WTC11 (cell line): ENCODE data around the gene CLMN. TPM values are rescaled to one million over a fixed set of nuclear protein-coding genes. Genes with fewer than 3 reads are reported as not detected.

Experiments used
- ATAC-seq: fragments of 200-7000 bp; cut with Tn5 transposase; 2 replicates; pipeline ENCODE4 v1.10.0; 2021; ENCODE audit warnings: mild to moderate bottlenecking, moderate library complexity
- CTCF ChIA-PET: fragments of 300-600 bp; sonication (Branson Sonifier 250); formaldehyde crosslinking; loops from one replicate; lab custom pipeline; 2021; ENCODE audit warnings: antibody characterized with exemption; lab: Charles Lee
- POLR2A ChIA-PET: fragments of 350-600 bp; sonication (Branson Sonifier 250); formaldehyde crosslinking; loops from one replicate; lab custom pipeline; 2021; ENCODE audit warnings: antibody characterized with exemption; lab: Charles Lee
- DNase-seq: peaks from one replicate; pipeline ENCODE4 v3.0.0; 2021; ENCODE audit warnings: low spot score
- H3K27ac Mint-ChIP-seq: 2 replicates; pipeline ENCODE4 v1.8.0; 2021; ENCODE audit warnings: mixed read lengths
- H3K27me3 Mint-ChIP-seq: 2 replicates; pipeline ENCODE4 v1.8.0; 2021; ENCODE audit warnings: low read depth, mild to moderate bottlenecking, moderate library complexity, mixed read lengths
- H3K36me3 Mint-ChIP-seq: 2 replicates; pipeline ENCODE4 v1.8.0; 2021; ENCODE audit warnings: mixed read lengths
- H3K4me1 Mint-ChIP-seq: 2 replicates; pipeline ENCODE4 v1.8.0; 2022; ENCODE audit warnings: mixed read lengths
- H3K4me3 Mint-ChIP-seq: 2 replicates; pipeline ENCODE4 v1.8.0; 2021; ENCODE audit warnings: mild to moderate bottlenecking, moderate library complexity, mixed read lengths
- H3K9me3 Mint-ChIP-seq: 2 replicates; pipeline ENCODE4 v1.8.0; 2021; ENCODE audit warnings: mixed read lengths
- ATF3 ChIP-seq: sonication (generic); formaldehyde crosslinking; conservative IDR thresholded peaks from 2 replicates; pipeline ENCODE4 v1.8.1; 2022; ENCODE audit warnings: mild to moderate bottlenecking, missing genetic modification reagents
- EMX1 ChIP-seq: fragments of 250-450 bp; sonication (Bioruptor Pico); IDR thresholded peaks from 2 replicates; pipeline ENCODE4 v1.8.0; 2021; ENCODE audit warnings: mild to moderate bottlenecking
- FOXP1 ChIP-seq: sonication (generic); formaldehyde crosslinking; IDR thresholded peaks from 2 replicates; pipeline ENCODE4 v1.8.0; 2022; ENCODE audit warnings: missing genetic modification reagents, mild to moderate bottlenecking, moderate library complexity, borderline replicate concordance
- GTF2I ChIP-seq: fragments of 250-450 bp; sonication (Bioruptor Pico); conservative IDR thresholded peaks from 2 replicates; pipeline ENCODE4 v1.4.0; 2021; ENCODE audit warnings: mild to moderate bottlenecking
- IRF1 ChIP-seq: sonication (generic); formaldehyde crosslinking; IDR thresholded peaks from 2 replicates; pipeline ENCODE4 v1.8.0; 2023; ENCODE audit warnings: missing genetic modification reagents
- SMAD3 ChIP-seq: sonication (generic); formaldehyde crosslinking; IDR thresholded peaks from 2 replicates; pipeline ENCODE4 v1.8.0; 2022; ENCODE audit warnings: missing genetic modification reagents, mild to moderate bottlenecking, borderline replicate concordance
- TEAD4 ChIP-seq: sonication (generic); formaldehyde crosslinking; IDR thresholded peaks from 2 replicates; pipeline ENCODE4 v1.8.0; 2022; ENCODE audit warnings: mild to moderate bottlenecking, missing genetic modification reagents
- USF1 ChIP-seq: sonication (generic); formaldehyde crosslinking; IDR thresholded peaks from 2 replicates; pipeline ENCODE4 v1.8.0; 2022; ENCODE audit warnings: mild to moderate bottlenecking, missing genetic modification reagents
- ZNF138 ChIP-seq: sonication (generic); formaldehyde crosslinking; conservative IDR thresholded peaks from 2 replicates; pipeline ENCODE4 v1.8.1; 2022; ENCODE audit warnings: mild to moderate bottlenecking, moderate library complexity, missing genetic modification reagents
- total RNA-seq: library from RNA; stranded (reverse); gene quantifications from 3 replicates; pipeline ENCODE4 v1.2.3, GENCODE V29; 2021
- TF ChIP-seq, protein P1 (sequence below): fragments of 200-600 bp; IDR thresholded peaks from 2 replicates; pipeline ENCODE4 v1.8.0; 2022; ENCODE audit warnings: antibody characterized with exemption
- TF ChIP-seq, protein P2 (sequence below): sonication (generic); formaldehyde crosslinking; IDR thresholded peaks from 2 replicates; pipeline ENCODE4 v1.8.1; 2022; ENCODE audit warnings: low read depth, missing genetic modification reagents, borderline replicate concordance
- TF ChIP-seq, protein P3 (sequence below): sonication (generic); formaldehyde crosslinking; IDR thresholded peaks from 2 replicates; pipeline ENCODE4 v1.8.1; 2022; ENCODE audit warnings: missing genetic modification reagents, borderline replicate concordance

The CLMN gene
- total RNA-seq, 1 experiment from 2014 or later = 12.2 TPM

- Mint-ChIP-seq H3K27me3 (no peaks in the 10 kb centered on the region), H3K4me1 (peaks cover 43% of the 10 kb centered on the region), H3K4me3 (peak overlapping the region; percentile 13; the same call in 1 of the 2 replicates), H3K27ac (peak overlapping the region; percentile 94), H3K9me3 (no peaks in the 10 kb centered on the region), H3K36me3 (no peaks in the 10 kb centered on the region; the same call in 1 of the 2 replicates)
- DNase-seq (peak; percentile 44), ATAC-seq (peak; percentile 51)
- ChIA-PET POLR2A (no interaction called here), CTCF (interaction anchor here (0.7 to 1.1 kb wide), 2 partner anchors 122 to 164 kb away, joined by 4 read pairs; no protein-coding TSS in a partner anchor)
- TF ChIP-seq FOXP1 (CRISPR knock-in tag) (no peak), GTF2I (CRISPR knock-in tag) (no peak), IRF1 (no peak)
Observed at GRCh38 chr14:95197551-95197950, 122.2 kb downstream of the CLMN start.

GRCh38 chr14:95196826-95197545, 122.7 kb downstream of the CLMN start:
- no peak overlapping the region for H3K4me3 Mint-ChIP-seq
- CTCF ChIA-PET = interaction anchor here (0.7 to 1.0 kb wide), 2 partner anchors 122 to 165 kb away, joined by 3 to 4 read pairs; no protein-coding TSS in a partner anchor

DNA sequence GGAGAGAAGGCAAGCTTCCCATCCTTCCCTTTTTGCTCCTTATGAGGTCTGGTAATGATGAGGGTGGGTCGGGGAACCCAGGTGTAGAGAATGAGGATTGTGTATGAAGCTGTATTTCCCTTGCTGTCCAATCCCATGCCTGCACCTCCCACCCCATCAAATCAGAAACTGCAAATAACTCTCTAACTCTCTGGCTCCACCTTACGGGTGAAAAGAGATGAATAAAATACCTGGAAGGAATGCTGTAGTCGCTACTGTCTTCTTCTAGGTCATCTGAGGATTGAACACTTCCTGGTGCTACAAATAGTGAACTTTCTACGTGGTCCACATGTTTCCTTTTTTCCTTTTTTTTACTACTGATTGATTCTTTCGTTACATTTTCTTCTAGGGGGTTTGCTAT, 123.4 kb downstream of the CLMN start:
- no peaks in the 10 kb centered on the region for H3K36me3 Mint-ChIP-seq
- H3K27me3 Mint-ChIP-seq = no peaks in the 10 kb centered on the region
- H3K4me1 Mint-ChIP-seq = peaks cover 43% of the 10 kb centered on the region
- no peaks in the 10 kb centered on the region for H3K9me3 Mint-ChIP-seq
- ATAC-seq (peak; percentile 44), DNase-seq (no peak)
- ChIA-PET CTCF (interaction anchor here (0.6 to 1.0 kb wide), 2 partner anchors 22 to 166 kb away, joined by 3 read pairs; no protein-coding TSS in a partner anchor), POLR2A (no interaction called here)
- H3K27ac Mint-ChIP-seq = no peak overlapping the region; the same call in 1 of the 2 replicates
- TF ChIP-seq, protein P1, sequence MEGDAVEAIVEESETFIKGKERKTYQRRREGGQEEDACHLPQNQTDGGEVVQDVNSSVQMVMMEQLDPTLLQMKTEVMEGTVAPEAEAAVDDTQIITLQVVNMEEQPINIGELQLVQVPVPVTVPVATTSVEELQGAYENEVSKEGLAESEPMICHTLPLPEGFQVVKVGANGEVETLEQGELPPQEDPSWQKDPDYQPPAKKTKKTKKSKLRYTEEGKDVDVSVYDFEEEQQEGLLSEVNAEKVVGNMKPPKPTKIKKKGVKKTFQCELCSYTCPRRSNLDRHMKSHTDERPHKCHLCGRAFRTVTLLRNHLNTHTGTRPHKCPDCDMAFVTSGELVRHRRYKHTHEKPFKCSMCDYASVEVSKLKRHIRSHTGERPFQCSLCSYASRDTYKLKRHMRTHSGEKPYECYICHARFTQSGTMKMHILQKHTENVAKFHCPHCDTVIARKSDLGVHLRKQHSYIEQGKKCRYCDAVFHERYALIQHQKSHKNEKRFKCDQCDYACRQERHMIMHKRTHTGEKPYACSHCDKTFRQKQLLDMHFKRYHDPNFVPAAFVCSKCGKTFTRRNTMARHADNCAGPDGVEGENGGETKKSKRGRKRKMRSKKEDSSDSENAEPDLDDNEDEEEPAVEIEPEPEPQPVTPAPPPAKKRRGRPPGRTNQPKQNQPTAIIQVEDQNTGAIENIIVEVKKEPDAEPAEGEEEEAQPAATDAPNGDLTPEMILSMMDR = no peak
- TF ChIP-seq, protein P2, sequence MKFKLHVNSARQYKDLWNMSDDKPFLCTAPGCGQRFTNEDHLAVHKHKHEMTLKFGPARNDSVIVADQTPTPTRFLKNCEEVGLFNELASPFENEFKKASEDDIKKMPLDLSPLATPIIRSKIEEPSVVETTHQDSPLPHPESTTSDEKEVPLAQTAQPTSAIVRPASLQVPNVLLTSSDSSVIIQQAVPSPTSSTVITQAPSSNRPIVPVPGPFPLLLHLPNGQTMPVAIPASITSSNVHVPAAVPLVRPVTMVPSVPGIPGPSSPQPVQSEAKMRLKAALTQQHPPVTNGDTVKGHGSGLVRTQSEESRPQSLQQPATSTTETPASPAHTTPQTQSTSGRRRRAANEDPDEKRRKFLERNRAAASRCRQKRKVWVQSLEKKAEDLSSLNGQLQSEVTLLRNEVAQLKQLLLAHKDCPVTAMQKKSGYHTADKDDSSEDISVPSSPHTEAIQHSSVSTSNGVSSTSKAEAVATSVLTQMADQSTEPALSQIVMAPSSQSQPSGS (CRISPR knock-in tag) = no peak
- TF ChIP-seq USF1 (CRISPR knock-in tag) (no peak), EMX1 (no peak), IRF1 (no peak), FOXP1 (CRISPR knock-in tag) (no peak), TEAD4 (CRISPR knock-in tag) (no peak), ZNF138 (CRISPR knock-in tag) (no peak), ATF3 (CRISPR knock-in tag) (no peak)
- no peak overlapping the region for H3K4me3 Mint-ChIP-seq

More at GRCh38 chr14:95196826-95197545, 122.7 kb downstream of the CLMN start:
- no peaks in the 10 kb centered on the region; the same call in 1 of the 2 replicates for H3K36me3 Mint-ChIP-seq
- H3K27me3 Mint-ChIP-seq = no peaks in the 10 kb centered on the region
- POLR2A ChIA-PET = no interaction called here
- no peaks in the 10 kb centered on the region for H3K9me3 Mint-ChIP-seq
- peaks cover 43% of the 10 kb centered on the region for H3K4me1 Mint-ChIP-seq
- TF ChIP-seq SMAD3 (CRISPR knock-in tag) = no peak
- TF ChIP-seq, protein P3, sequence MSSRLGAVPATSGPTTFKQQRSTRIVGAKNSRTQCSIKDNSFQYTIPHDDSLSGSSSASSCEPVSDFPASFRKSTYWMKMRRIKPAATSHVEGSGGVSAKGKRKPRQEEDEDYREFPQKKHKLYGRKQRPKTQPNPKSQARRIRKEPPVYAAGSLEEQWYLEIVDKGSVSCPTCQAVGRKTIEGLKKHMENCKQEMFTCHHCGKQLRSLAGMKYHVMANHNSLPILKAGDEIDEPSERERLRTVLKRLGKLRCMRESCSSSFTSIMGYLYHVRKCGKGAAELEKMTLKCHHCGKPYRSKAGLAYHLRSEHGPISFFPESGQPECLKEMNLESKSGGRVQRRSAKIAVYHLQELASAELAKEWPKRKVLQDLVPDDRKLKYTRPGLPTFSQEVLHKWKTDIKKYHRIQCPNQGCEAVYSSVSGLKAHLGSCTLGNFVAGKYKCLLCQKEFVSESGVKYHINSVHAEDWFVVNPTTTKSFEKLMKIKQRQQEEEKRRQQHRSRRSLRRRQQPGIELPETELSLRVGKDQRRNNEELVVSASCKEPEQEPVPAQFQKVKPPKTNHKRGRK = peak; percentile 82; the same call in 1 of the 2 replicates
- TF ChIP-seq, all 79 proteins: peak for 1
- ATAC-seq (no peak), DNase-seq (no peak)
- peak overlapping the region; percentile 94 for H3K27ac Mint-ChIP-seq
